ENCODE results near the gene SBF2. TPM values are rescaled to one million over a fixed set of nuclear protein-coding genes. Genes with fewer than 3 reads are reported as not detected.
A peak's percentile ranks its signal among the peaks of the same experiment; 100 is the strongest.

SBF2 gene
- total RNA-seq, 1 donor from 2014 or later = 24.0 TPM

GRCh38 chr11:10329356-10329755 lies 35.3 kb upstream of the SBF2 start:
- Histone ChIP-seq H3K36me3 (ENCODE audit: control insufficient read depth, insufficient read depth, low read length) (no peaks in the 10 kb centered on the region), H3K4me3 (ENCODE audit: low read depth, low read length) (no peak overlapping the region), H3K27me3 (ENCODE audit: control insufficient read depth, insufficient read depth, low read length) (peaks cover 2% of the 10 kb centered on the region)
- FAIRE-seq = no peak
- no peak for TF ChIP-seq CTCF (IDR thresholded peaks at IDR 0.05; ENCODE audit: insufficient read depth, low read length, severe bottlenecking)
- DNase-seq (ENCODE audit: low read depth) = no peak

- TF ChIP-seq CTCF (IDR thresholded peaks at IDR 0.05; ENCODE audit: insufficient read depth, low read length, severe bottlenecking) = no peak
- FAIRE-seq = peak; percentile 43
- H3K4me3 ChIP-seq (ENCODE audit: low read depth, low read length) = no peak overlapping the region
- no peak for DNase-seq (ENCODE audit: low read depth)
- H3K27me3 ChIP-seq (ENCODE audit: control insufficient read depth, insufficient read depth, low read length) = no peaks in the 10 kb centered on the region
- H3K36me3 ChIP-seq (ENCODE audit: control insufficient read depth, insufficient read depth, low read length) = no peaks in the 10 kb centered on the region
Observed at GRCh38 chr11:10328314-10329098, 34.5 kb upstream of the SBF2 start.

GRCh38 chr11:10327254-10327653 lies 33.2 kb upstream of the SBF2 start:
- no peak for TF ChIP-seq CTCF (IDR thresholded peaks at IDR 0.05; ENCODE audit: insufficient read depth, low read length, severe bottlenecking)
- Histone ChIP-seq H3K27me3 (ENCODE audit: control insufficient read depth, insufficient read depth, low read length) (no peaks in the 10 kb centered on the region), H3K4me3 (ENCODE audit: low read depth, low read length) (no peak overlapping the region), H3K36me3 (ENCODE audit: control insufficient read depth, insufficient read depth, low read length) (no peaks in the 10 kb centered on the region)
- FAIRE-seq (no peak), DNase-seq (ENCODE audit: low read depth) (peak; percentile 37)

- DNase-seq (ENCODE audit: low read depth) (no peak), FAIRE-seq (no peak)
- TF ChIP-seq CTCF (IDR thresholded peaks at IDR 0.05; ENCODE audit: insufficient read depth, low read length, severe bottlenecking) = no peak
- no peak overlapping the region for H3K4me3 ChIP-seq (ENCODE audit: low read depth, low read length)
- no peaks in the 10 kb centered on the region for H3K36me3 ChIP-seq (ENCODE audit: control insufficient read depth, insufficient read depth, low read length)
- no peaks in the 10 kb centered on the region for H3K27me3 ChIP-seq (ENCODE audit: control insufficient read depth, insufficient read depth, low read length)
Observed at GRCh38 chr11:10326012-10326964, 32.3 kb upstream of the SBF2 start.

GRCh38 chr11:10325277-10326011 lies 31.4 kb upstream of the SBF2 start:
- no peak for TF ChIP-seq CTCF (IDR thresholded peaks at IDR 0.05; ENCODE audit: insufficient read depth, low read length, severe bottlenecking)
- no peak overlapping the region for H3K4me3 ChIP-seq (ENCODE audit: low read depth, low read length)
- FAIRE-seq = no peak
- H3K27me3 ChIP-seq (ENCODE audit: control insufficient read depth, insufficient read depth, low read length) = no peaks in the 10 kb centered on the region
- no peaks in the 10 kb centered on the region for H3K36me3 ChIP-seq (ENCODE audit: control insufficient read depth, insufficient read depth, low read length)
- DNase-seq (ENCODE audit: low read depth) = no peak

All from bronchial epithelial cell (primary cell).